ENCODE measurements around the gene CPOX.

DNA sequence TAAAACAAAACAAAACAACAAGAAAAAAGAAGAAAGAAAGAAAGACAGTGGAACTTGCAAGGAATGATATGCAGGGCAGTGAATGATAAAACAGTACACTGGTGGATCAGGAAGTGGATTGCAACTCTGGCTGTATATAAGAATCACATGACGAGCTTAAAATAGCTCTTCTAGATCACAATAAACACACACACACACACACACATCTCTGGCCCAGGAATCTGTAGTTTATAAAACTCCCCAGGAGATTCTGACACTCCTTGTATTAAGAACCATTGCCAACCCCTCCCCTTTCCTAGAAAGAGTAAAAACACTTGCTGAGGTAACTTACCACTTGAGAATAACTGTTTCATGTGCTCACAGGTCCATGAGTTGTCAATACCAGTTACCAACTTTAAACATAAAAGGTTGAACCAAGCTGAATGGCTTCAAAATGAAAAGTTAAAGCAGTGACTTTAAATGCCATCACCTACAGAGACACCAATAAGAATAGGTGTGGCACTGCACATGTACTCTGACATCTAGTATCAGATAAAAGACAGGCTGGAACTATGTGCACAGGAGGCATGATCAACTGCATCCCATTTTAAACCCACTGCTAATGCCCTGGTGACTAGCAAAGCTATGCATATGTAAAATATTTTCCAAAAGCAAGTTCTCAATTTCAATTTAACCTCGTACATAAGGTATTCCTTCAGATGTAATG lies 3.9 kb downstream of the CPOX start:
- TF ChIP-seq, protein P1, sequence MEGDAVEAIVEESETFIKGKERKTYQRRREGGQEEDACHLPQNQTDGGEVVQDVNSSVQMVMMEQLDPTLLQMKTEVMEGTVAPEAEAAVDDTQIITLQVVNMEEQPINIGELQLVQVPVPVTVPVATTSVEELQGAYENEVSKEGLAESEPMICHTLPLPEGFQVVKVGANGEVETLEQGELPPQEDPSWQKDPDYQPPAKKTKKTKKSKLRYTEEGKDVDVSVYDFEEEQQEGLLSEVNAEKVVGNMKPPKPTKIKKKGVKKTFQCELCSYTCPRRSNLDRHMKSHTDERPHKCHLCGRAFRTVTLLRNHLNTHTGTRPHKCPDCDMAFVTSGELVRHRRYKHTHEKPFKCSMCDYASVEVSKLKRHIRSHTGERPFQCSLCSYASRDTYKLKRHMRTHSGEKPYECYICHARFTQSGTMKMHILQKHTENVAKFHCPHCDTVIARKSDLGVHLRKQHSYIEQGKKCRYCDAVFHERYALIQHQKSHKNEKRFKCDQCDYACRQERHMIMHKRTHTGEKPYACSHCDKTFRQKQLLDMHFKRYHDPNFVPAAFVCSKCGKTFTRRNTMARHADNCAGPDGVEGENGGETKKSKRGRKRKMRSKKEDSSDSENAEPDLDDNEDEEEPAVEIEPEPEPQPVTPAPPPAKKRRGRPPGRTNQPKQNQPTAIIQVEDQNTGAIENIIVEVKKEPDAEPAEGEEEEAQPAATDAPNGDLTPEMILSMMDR (IDR thresholded peaks at IDR 0.05; ENCODE audit: control extremely low read depth in 1 of 3, insufficient read depth in 1 of 3, low read depth in 1 of 3, low read length in 3 of 3), result no peak
- no peak for TF ChIP-seq SP2 (IDR thresholded peaks at IDR 0.05; ENCODE audit: low read length)
- TF ChIP-seq BCL11A (IDR thresholded peaks at IDR 0.05; ENCODE audit: low read depth in 2 of 2, low read length in 2 of 2), result no peak
- TF ChIP-seq RFX5 (IDR thresholded peaks at IDR 0.05; ENCODE audit: borderline replicate concordance, low read depth, low read length), result no peak
- no peak for TF ChIP-seq POLR2AphosphoS5 (IDR thresholded peaks at IDR 0.05; ENCODE audit: low read depth, low read length)
- TF ChIP-seq GTF2F1 (IDR thresholded peaks at IDR 0.05; ENCODE audit: borderline replicate concordance, low read depth, low read length), result no peak
- no peak for TF ChIP-seq CHD2 (IDR thresholded peaks at IDR 0.05; ENCODE audit: low read length)
- TF ChIP-seq KDM1A (IDR thresholded peaks at IDR 0.05; ENCODE audit: borderline replicate concordance, low read length), result no peak
